ENCODE measurements around the gene MAGI2.

The MAGI2 gene

GRCh38 chr7:79149831-79150230 is 303.6 kb downstream of the MAGI2 start:
- TF ChIP-seq, protein P1, sequence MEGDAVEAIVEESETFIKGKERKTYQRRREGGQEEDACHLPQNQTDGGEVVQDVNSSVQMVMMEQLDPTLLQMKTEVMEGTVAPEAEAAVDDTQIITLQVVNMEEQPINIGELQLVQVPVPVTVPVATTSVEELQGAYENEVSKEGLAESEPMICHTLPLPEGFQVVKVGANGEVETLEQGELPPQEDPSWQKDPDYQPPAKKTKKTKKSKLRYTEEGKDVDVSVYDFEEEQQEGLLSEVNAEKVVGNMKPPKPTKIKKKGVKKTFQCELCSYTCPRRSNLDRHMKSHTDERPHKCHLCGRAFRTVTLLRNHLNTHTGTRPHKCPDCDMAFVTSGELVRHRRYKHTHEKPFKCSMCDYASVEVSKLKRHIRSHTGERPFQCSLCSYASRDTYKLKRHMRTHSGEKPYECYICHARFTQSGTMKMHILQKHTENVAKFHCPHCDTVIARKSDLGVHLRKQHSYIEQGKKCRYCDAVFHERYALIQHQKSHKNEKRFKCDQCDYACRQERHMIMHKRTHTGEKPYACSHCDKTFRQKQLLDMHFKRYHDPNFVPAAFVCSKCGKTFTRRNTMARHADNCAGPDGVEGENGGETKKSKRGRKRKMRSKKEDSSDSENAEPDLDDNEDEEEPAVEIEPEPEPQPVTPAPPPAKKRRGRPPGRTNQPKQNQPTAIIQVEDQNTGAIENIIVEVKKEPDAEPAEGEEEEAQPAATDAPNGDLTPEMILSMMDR (IDR thresholded peaks at IDR 0.05; ENCODE audit: low read depth, low read length) = no peak
- DNase-seq (ENCODE audit: extremely low read depth, low read depth) = no peak

- DNase-seq (ENCODE audit: extremely low read depth, low read depth) = no peak
- TF ChIP-seq, protein P1 (IDR thresholded peaks at IDR 0.05; ENCODE audit: low read depth, low read length) = no peak
These were observed 310.8 kb downstream of the MAGI2 start for GRCh38 chr7:79142706-79143105.

- TF ChIP-seq, protein P1 (IDR thresholded peaks at IDR 0.05; ENCODE audit: low read depth, low read length) = no peak
- no peak for DNase-seq (ENCODE audit: extremely low read depth, low read depth)
These were observed 312.2 kb downstream of the MAGI2 start for GRCh38 chr7:79141252-79141651.

GRCh38 chr7:79137942-79138341 is 315.5 kb downstream of the MAGI2 start:
- TF ChIP-seq, protein P1 (IDR thresholded peaks at IDR 0.05; ENCODE audit: low read depth, low read length) = no peak
- no peak for DNase-seq (ENCODE audit: extremely low read depth, low read depth)

DNA sequence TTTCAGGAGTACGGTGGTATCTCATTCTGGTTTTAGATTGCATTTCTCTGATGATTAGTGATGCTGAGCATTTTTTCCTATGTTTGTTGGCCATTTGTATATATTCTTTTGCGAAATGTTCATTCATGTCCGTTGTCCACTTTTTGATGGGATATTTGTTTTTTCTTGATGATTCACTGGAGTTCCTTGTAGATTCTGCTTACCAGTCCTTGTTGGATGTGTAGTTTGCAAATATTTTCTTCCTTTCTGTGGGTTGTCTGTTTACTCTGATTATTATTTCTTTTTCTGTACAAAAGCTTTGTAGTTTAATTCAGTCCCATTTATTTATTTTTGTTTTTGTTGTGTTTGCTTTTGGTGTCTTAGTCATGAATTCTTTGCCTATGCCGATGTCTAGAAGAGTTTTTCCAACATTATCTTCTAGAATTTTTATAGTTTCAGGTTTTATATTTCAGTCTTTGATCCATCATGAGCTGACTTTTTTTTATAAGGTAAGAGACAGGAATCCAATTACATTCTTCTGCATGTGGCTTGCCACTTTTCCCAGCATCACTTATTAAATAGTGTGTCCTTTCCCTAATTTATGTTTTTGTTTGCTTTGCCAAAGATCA is 320.5 kb downstream of the MAGI2 start:
- no peak for DNase-seq (ENCODE audit: extremely low read depth, low read depth)

GRCh38 chr7:79130715-79131114 is 322.8 kb downstream of the MAGI2 start:
- no peak for DNase-seq (ENCODE audit: extremely low read depth, low read depth)
- TF ChIP-seq, protein P1 (IDR thresholded peaks at IDR 0.05; ENCODE audit: low read depth, low read length) = no peak

More for the DNA sequence above, 320.5 kb downstream of the MAGI2 start:
- TF ChIP-seq, protein P1 (IDR thresholded peaks at IDR 0.05; ENCODE audit: low read depth, low read length) = no peak

DNA sequence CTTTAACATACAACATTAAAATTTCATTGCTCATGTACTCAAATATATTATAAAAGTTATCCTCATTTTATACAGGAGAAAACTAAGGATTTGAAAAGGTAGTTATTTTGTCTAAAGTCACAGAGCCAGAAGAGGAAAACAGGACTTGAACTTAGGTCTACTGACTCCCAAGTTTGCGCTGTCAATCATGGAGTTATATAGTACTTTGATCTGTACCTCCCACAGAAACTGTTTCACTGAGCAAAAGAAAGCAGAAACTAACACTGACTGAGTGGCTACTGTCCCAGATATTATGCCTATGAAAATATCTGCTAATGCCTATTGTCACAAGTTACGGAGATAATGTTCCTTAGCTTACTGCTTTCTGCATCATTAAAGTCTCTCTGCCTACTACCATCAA is 329.1 kb downstream of the MAGI2 start:
- TF ChIP-seq, protein P1 (IDR thresholded peaks at IDR 0.05; ENCODE audit: low read depth, low read length) = no peak
- DNase-seq (ENCODE audit: extremely low read depth, low read depth) = no peak

All from AG09319 (cell line).